GM23248 (cell line): ENCODE measurements around the gene ZBTB42. TPM values are rescaled to one million over a fixed set of nuclear protein-coding genes. Genes with fewer than 3 reads are reported as not detected.

Experiments
- DNase-seq: peaks from one replicate; pipeline ENCODE4 v3.0.0-alpha.2; 2015
- H2AFZ ChIP-seq: fragments of 200-600 bp; sonication (generic); 2 replicates; pipeline ENCODE4 v1.6.1; 2016; ENCODE audit warnings: antibody characterized with exemption
- H3F3A ChIP-seq: fragments of 200-600 bp; sonication (generic); 2 replicates; pipeline ENCODE4 v1.6.1; 2016; ENCODE audit warnings: mild to moderate bottlenecking, antibody characterized with exemption, mixed run types; ENCODE audit not compliant: insufficient read depth
- H3K27ac ChIP-seq: fragments of 200-600 bp; sonication (generic); 2 replicates; pipeline ENCODE4 v1.5.1; 2016; ENCODE audit warnings: mild to moderate bottlenecking
- H3K27me3 ChIP-seq: fragments of 200-600 bp; sonication (generic); replicated peaks from 2 replicates; pipeline ENCODE4 v1.6.1; 2016; ENCODE audit warnings: mild to moderate bottlenecking; ENCODE audit not compliant: insufficient read depth
- H3K36me3 ChIP-seq: fragments of 200-600 bp; sonication (generic); 2 replicates; pipeline ENCODE4 v1.6.1; 2016; ENCODE audit warnings: low read depth, mild to moderate bottlenecking
- H3K4me1 ChIP-seq: fragments of 200-600 bp; sonication (generic); 2 replicates; pipeline ENCODE4 v1.6.1; 2016; ENCODE audit warnings: mild to moderate bottlenecking; ENCODE audit not compliant: insufficient read depth
- H3K4me2 ChIP-seq: fragments of 200-600 bp; sonication (generic); one replicate; pipeline ENCODE4 v1.6.1; 2016; ENCODE audit warnings: mild to moderate bottlenecking; ENCODE audit not compliant: unreplicated experiment
- H3K4me3 ChIP-seq: fragments of 200-600 bp; sonication (generic); 2 replicates; pipeline ENCODE4 v1.5.1; 2016; ENCODE audit warnings: mild to moderate bottlenecking
- H3K79me2 ChIP-seq: fragments of 200-600 bp; sonication (generic); 2 replicates; pipeline ENCODE4 v1.6.1; 2016; ENCODE audit warnings: mild to moderate bottlenecking; ENCODE audit not compliant: insufficient read depth
- H3K9ac ChIP-seq: fragments of 200-600 bp; sonication (generic); 2 replicates; pipeline ENCODE4 v1.6.1; 2016; ENCODE audit warnings: mild to moderate bottlenecking
- H3K9me2 ChIP-seq: fragments of 200-600 bp; sonication (generic); 2 replicates; pipeline ENCODE4 v1.6.1; 2016; ENCODE audit warnings: mixed run types, mild to moderate bottlenecking, moderate library complexity; ENCODE audit not compliant: insufficient read depth
- H3K9me3 ChIP-seq: fragments of 200-600 bp; sonication (generic); one replicate; pipeline ENCODE4 v1.6.1; 2017; ENCODE audit warnings: low read depth
- H4K20me1 ChIP-seq: fragments of 200-600 bp; sonication (generic); 2 replicates; pipeline ENCODE4 v1.6.0; 2016; ENCODE audit not compliant: insufficient read depth
- EZH2 ChIP-seq: fragments of 200-600 bp; sonication (generic); IDR thresholded peaks from 2 replicates; pipeline ENCODE4 v1.6.1; 2018; ENCODE audit warnings: antibody characterized with exemption, mild to moderate bottlenecking; ENCODE audit not compliant: insufficient read depth, poor library complexity, severe bottlenecking
- EZH2phosphoT487 ChIP-seq: fragments of 200-600 bp; sonication (generic); IDR thresholded peaks from 2 replicates; pipeline ENCODE4 v1.6.1; 2018; ENCODE audit warnings: antibody characterized with exemption, moderate library complexity, mild to moderate bottlenecking, low read depth; ENCODE audit not compliant: insufficient read depth
- WGBS, 2 experiments: methylation state at CpG; one replicate each; pipeline ENCODE4 v1.1.6; 2015 to 2017; ENCODE audit warnings: low lambda C conversion rate in 2 of 2, low coverage in 1 of 2; ENCODE audit errors: missing lambda C conversion rate in 2 of 2; 5-methylcytosine and 5-hydroxymethylcytosine counted together
- in situ Hi-C: fragments of 300-500 bp; cut with MboI; formaldehyde crosslinking; loops from 2 replicates; pipeline ENCODE4 v1.15.0; 2020
- polyA plus RNA-seq: library from polyadenylated mRNA; unstranded; fragments of >200 nt; fragmentation: Nextera tagmentation; extraction: Ambion mirVana; gene quantifications from 2 replicates; pipeline ENCODE4 v1.2.1, GENCODE V29; 2016
- total RNA-seq: library from RNA; depleted of rRNA; stranded (reverse); fragments of >200 nt; shearing (Covaris generic); gene quantifications from 2 replicates; pipeline ENCODE4 v1.2.3, GENCODE V29; 2014

ZBTB42 gene
- total and polyA plus RNA-seq, 2 experiments from 2014 or later = 0.56 to 2.4 TPM

DNA sequence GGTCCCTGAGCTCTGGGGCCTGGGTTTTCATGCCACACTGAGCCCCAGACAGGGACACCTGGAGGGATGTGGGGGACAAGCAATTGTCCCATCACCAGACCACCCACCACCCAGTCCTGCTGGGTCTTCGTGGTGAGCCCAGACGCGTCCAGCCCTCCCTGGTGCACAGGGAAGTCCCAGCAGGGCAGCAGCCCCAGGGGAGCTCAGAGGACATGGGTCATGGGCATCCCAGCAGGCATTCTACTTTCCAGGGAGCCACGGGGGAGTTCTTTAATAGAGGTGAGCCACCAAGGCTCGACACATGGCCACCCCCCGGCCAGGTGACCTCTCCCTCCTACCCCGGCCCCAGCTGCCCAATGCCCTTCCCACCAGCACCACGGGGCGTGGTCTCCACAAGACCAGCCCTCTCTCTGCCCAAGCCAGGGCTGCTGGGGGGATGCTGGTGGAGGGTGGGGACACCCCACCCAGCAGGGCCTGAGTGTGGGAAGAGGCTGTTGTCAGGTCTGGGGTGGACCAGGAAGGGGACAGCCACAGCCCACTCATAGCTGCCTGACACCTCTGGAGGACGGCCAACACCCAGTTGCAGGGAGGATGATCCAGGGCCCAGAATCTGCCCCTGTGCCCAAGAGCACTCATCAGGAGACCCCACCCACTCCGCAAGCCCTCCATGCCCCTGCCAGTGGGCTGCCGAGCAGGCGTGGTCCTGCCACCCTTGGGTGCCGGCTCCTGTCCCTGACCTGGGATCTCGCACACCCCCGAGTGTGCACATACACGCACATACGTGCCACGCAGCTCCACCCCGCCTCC is 19.4 kb upstream of the ZBTB42 start:
- no peaks in the 10 kb centered on the region for H3K4me1 ChIP-seq
- no peaks in the 10 kb centered on the region; the same call in 1 of the 2 replicates for H3K36me3 ChIP-seq
- H3K27me3 ChIP-seq = no peaks in the 10 kb centered on the region
- TF ChIP-seq EZH2phosphoT487 (no peak), EZH2 (no peak)
- no peak overlapping the region for H3K9ac ChIP-seq
- H2AFZ ChIP-seq = no peak overlapping the region
- H3K9me3 ChIP-seq = no peaks in the 10 kb centered on the region
- H3K4me2 ChIP-seq = no peak overlapping the region
- WGBS, 2 experiments = 81 to 85% methylated on average over 13 to 17 of the region's 20 CpGs
- DNase-seq = no peak
- H3K79me2 ChIP-seq = peaks cover 9% of the 10 kb centered on the region; the same call in 1 of the 2 replicates
- in situ Hi-C loops = no loop called here
- no peak overlapping the region for H3K4me3 ChIP-seq
- no peaks in the 10 kb centered on the region for H3K9me2 ChIP-seq
- no peaks in the 10 kb centered on the region for H3F3A ChIP-seq
- no peaks in the 10 kb centered on the region for H4K20me1 ChIP-seq
- H3K27ac ChIP-seq = no peak overlapping the region

- Histone ChIP-seq H3F3A (no peaks in the 10 kb centered on the region), H3K9me3 (no peaks in the 10 kb centered on the region), H3K4me1 (no peaks in the 10 kb centered on the region), H3K27ac (no peak overlapping the region), H3K4me3 (no peak overlapping the region), H3K4me2 (no peak overlapping the region), H3K79me2 (peaks cover 17% of the 10 kb centered on the region; the same call in 1 of the 2 replicates), H3K9me2 (no peaks in the 10 kb centered on the region), H4K20me1 (no peaks in the 10 kb centered on the region), H2AFZ (no peak overlapping the region), H3K27me3 (no peaks in the 10 kb centered on the region), H3K36me3 (no peaks in the 10 kb centered on the region), H3K9ac (no peak overlapping the region)
- in situ Hi-C loops = no loop called here
- 89 to 92% methylated on average over 16 to 27 of the region's 28 CpGs for WGBS, 2 experiments
- DNase-seq = no peak
- no peak for TF ChIP-seq EZH2phosphoT487
- no peak for TF ChIP-seq EZH2
Observed at GRCh38 chr14:104782086-104782807, 18.7 kb upstream of the ZBTB42 start.

- no peaks in the 10 kb centered on the region for H3K36me3 ChIP-seq
- TF ChIP-seq EZH2 = no peak
- no peak for TF ChIP-seq EZH2phosphoT487
- H4K20me1 ChIP-seq = no peaks in the 10 kb centered on the region
- WGBS, 2 experiments = 82 to 85% methylated on average over 12 of the region's 13 CpGs
- no peak overlapping the region for H3K4me2 ChIP-seq
- H3K9me2 ChIP-seq = no peaks in the 10 kb centered on the region
- H3K9me3 ChIP-seq = no peaks in the 10 kb centered on the region
- no peaks in the 10 kb centered on the region for H3K4me1 ChIP-seq
- H3K27ac ChIP-seq = no peak overlapping the region
- no peaks in the 10 kb centered on the region for H3F3A ChIP-seq
- H2AFZ ChIP-seq = no peak overlapping the region
- in situ Hi-C loops = no loop called here
- no peak overlapping the region for H3K9ac ChIP-seq
- peaks cover 22% of the 10 kb centered on the region for H3K79me2 ChIP-seq
- H3K4me3 ChIP-seq = no peak overlapping the region
- H3K27me3 ChIP-seq = no peaks in the 10 kb centered on the region
- no peak for DNase-seq
Observed at GRCh38 chr14:104782808-104783139, 18.1 kb upstream of the ZBTB42 start.

DNA sequence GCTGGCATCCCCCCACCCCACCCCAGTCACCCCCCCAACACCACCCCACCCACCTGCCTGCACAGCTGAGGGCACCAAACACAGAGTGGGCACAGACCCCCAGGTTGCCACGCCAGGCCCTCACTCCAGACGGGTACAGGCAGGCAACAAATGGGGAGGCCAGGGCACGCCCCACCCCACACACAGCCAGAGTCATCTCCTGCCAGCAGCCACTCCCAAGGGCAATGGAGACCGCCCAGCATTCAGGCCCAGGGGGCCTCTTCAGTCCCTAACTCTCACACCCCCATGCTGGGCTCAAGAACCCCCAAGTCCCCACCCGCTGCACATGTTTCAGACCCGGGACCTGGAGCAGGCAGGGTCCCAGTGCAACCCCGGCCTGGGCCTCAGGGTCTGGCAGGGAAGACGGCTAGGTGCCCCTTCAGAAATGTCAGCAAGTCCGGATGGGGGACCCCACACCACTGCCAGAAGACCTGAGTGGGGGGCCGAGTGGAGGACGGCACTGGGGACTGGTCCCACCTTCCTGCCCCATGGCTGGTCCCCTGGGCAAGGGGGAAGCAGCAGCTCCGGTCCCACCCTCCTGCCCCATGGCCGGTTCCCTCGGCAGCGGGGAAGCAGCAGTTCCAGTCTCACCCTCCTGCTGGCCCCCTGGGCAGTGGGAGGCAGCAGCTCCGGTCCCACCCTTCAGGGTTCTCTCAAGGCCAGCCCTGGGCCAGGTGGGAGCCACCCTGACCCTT is 17.2 kb upstream of the ZBTB42 start:
- H3K9me2 ChIP-seq = no peaks in the 10 kb centered on the region
- DNase-seq = no peak
- peaks cover 31% of the 10 kb centered on the region for H3K79me2 ChIP-seq
- H4K20me1 ChIP-seq = no peaks in the 10 kb centered on the region
- H3K9me3 ChIP-seq = no peaks in the 10 kb centered on the region
- in situ Hi-C loops = no loop called here
- H3K4me1 ChIP-seq = no peaks in the 10 kb centered on the region
- H3K36me3 ChIP-seq = no peaks in the 10 kb centered on the region
- no peaks in the 10 kb centered on the region for H3F3A ChIP-seq
- H2AFZ ChIP-seq = no peak overlapping the region
- H3K27me3 ChIP-seq = no peaks in the 10 kb centered on the region
- H3K4me2 ChIP-seq = no peak overlapping the region
- WGBS, 2 experiments = 79 to 84% methylated on average over 16 of the region's 16 CpGs
- no peak overlapping the region for H3K9ac ChIP-seq
- TF ChIP-seq EZH2phosphoT487 (no peak), EZH2 (no peak)
- H3K27ac ChIP-seq = no peak overlapping the region
- no peak overlapping the region for H3K4me3 ChIP-seq
